ENCODE measurements around the gene ABTB1.

GRCh38 chr3:127685708-127686511 is 13.2 kb downstream of the ABTB1 start:
- TF ChIP-seq, protein P1, sequence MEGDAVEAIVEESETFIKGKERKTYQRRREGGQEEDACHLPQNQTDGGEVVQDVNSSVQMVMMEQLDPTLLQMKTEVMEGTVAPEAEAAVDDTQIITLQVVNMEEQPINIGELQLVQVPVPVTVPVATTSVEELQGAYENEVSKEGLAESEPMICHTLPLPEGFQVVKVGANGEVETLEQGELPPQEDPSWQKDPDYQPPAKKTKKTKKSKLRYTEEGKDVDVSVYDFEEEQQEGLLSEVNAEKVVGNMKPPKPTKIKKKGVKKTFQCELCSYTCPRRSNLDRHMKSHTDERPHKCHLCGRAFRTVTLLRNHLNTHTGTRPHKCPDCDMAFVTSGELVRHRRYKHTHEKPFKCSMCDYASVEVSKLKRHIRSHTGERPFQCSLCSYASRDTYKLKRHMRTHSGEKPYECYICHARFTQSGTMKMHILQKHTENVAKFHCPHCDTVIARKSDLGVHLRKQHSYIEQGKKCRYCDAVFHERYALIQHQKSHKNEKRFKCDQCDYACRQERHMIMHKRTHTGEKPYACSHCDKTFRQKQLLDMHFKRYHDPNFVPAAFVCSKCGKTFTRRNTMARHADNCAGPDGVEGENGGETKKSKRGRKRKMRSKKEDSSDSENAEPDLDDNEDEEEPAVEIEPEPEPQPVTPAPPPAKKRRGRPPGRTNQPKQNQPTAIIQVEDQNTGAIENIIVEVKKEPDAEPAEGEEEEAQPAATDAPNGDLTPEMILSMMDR (conservative IDR thresholded peaks at IDR 0.05 in 1 of 2, IDR thresholded peaks at IDR 0.05 in 1 of 2; ENCODE audit: low read depth in 1 of 2, low read length in 2 of 2) = no peak
- TF ChIP-seq EZH2 (IDR thresholded peaks at IDR 0.05; ENCODE audit: low read length, missing control alignments) = no peak

Data from fibroblast of lung (primary cell).